GM10847 (cell line): ENCODE data around the gene CALD1.

ENCODE experiments used
- POLR2A ChIP-seq: IDR thresholded peaks from 2 replicates; pipeline ENCODE4 v1.6.1; 2011; ENCODE audit not compliant: insufficient read length; ENCODE audit errors: extremely low read depth

The CALD1 gene

DNA sequence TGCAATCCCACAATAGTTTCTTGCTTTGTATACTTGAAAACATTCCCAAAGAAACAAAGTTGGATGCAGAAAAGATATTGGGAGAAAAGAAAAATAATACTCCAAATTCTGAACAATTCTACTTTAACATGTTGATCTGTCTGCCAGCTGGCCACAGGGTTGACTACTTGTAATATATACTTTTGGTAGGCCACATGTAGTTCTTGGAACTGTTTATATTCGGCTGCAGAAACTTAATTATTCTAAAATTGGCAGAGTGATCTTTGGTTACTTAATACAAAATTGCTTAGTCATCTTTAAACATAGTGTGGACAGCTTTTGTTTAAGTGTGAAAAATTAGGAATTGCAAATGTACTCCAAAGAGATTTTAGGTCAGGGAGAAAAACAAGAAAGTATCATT is 76.0 kb downstream of the CALD1 start:
- TF ChIP-seq POLR2A = no peak

- no peak for TF ChIP-seq POLR2A
Observed at GRCh38 chr7:134856091-134856490, 76.7 kb downstream of the CALD1 start.

DNA sequence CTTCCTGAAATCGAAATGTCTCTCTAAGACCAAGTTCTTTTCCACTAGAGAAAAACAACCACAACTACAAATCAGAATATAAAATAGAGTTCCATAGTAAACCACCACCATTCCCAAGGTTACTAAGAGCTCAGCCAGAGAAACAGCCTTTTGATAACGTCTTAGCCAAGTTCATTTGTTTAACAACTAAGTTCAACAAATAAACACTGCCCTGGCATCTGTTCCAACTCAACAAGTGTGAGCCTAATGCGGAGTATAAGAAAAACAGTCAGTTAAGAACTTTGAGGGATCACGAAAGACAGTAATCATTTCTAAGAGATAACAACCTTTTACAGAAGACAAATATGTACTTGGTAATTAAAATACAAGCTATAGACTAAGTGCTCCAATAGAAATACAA is 77.3 kb downstream of the CALD1 start:
- TF ChIP-seq POLR2A = no peak

DNA sequence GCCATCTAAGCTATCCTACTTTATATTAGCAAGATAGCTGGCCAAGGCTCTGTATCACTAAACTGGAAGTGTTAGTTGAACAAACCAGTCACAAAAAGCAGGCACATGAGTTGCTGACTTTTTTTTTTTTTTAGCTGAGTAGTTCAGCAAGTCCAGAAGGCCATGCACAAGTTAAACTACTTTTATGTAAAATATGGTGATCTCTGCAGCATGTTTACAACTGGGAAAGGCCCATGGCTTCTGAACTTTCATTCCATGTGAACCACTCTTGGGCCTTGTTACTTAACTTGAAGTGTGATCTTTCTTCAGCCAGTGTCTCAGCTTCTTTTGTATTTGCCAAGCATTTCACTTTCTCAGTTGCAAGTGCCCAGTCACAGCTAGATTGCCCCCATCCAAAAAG is 78.5 kb downstream of the CALD1 start:
- TF ChIP-seq POLR2A = no peak

GRCh38 chr7:134859783-134860182 is 80.3 kb downstream of the CALD1 start:
- no peak for TF ChIP-seq POLR2A

DNA sequence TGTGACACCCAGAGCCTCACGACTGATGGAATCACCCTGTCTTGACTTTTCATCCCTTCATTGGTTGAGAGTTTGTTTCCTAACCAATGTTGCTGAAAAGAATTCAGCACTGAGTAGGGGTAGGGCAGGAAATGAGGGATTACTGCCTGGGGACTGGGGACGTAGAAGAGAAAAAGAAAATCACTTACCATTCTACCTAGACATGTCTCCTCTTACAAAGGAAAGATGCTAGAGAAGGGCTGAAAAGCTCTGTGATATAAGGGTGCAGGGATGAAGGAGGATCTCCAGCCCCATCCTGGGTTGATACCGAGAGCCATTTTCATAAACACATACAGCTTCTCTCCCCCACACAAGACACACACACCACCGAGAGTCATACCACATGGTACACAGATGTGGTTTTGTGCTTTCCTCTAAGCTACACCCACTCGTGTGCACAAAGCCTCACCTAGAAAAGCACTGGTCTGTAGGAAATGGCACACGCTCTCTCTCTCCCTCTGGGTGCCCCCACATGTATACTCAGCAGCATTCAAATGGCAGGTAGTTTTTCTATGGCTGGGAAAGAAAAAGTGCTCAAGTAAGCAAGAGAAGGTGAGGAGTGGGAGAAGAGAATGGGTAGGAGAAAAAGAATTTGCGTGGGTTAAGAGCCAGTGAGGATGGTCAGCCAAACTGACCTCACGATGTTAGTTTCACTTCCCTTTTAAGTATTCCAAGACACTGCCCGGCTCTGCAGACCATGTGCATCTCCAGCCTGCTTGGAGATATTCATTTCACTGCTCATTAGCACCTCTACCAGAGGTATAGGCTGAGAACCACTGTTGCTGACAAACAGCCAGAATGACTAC is 85.8 kb downstream of the CALD1 start:
- TF ChIP-seq POLR2A = no peak

- no peak for TF ChIP-seq POLR2A
Observed at GRCh38 chr7:134866617-134867016, 87.2 kb downstream of the CALD1 start.

- TF ChIP-seq POLR2A = no peak
Observed at GRCh38 chr7:134870156-134870555, 90.7 kb downstream of the CALD1 start.

DNA sequence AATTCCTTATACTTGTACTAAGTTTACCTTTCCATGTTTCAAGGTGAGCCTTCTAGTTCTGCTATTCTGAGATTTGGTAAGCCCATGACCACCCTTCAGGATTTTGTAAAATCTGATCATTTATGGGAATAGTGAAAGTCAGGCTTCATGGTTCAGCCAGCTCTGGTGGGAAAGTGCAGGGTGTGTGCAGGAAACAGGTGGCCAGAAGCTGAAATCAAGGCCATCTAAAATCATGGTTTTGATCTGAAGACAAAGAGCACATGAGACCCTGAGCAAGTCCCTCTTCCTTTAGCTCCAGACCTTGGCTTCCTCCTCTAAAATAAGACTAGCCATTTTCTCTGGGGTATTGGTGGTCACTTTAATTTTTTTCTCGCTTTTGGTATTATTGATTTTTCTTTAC is 91.3 kb downstream of the CALD1 start:
- no peak for TF ChIP-seq POLR2A

GRCh38 chr7:134873253-134873652 is 93.8 kb downstream of the CALD1 start:
- TF ChIP-seq POLR2A = no peak

DNA sequence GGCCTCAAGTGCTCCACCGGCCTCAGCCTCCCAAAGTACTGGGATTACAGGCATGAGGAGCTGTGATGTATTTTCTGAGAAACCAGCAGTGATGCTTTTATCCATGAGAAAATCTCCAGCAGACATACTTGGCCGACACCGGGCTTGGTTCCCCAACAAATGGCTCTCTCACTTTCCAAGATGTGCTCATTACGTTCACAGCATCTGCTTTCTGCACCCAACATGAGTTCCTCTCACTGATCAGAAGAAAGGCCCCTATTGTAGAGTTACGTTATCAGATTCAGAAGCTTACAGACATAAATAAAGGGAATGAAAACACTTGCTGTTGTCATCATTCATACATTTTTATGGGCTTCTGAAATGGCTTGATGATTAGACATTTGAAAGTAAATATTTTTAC is 95.0 kb downstream of the CALD1 start:
- TF ChIP-seq POLR2A = no peak

- TF ChIP-seq POLR2A = no peak
Observed at GRCh38 chr7:134875867-134876266, 96.4 kb downstream of the CALD1 start.

DNA sequence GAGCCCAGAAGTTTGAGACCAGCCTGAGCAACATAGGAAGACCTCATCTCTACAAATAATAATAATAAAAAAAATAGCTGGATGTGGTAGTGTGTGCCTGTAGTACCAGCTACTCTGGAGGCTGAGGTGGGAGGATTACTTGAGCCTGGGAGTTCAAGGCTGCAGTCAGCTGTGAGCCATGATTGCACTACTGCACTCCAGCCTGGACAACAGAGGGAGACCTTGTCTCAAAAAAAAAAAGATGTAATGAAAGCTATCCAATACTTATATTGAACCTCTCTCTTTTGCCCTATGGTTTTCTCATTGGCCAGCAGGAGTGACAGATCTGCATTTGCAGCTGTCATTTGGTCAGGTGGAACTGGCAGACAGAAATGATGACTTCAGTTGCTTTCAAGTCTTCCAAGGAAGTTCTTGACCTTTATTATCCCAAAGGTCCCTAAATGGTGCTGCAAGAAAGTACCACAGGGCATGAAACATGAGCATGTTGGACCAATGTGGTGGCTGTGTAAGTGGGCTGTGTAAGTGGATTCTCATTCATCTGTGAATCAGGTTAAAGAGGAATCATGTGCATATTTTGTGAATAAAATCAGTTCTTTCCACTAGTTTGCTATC is 99.4 kb downstream of the CALD1 start:
- no peak for TF ChIP-seq POLR2A

- no peak for TF ChIP-seq POLR2A
Observed at GRCh38 chr7:134879815-134880475, 100.5 kb downstream of the CALD1 start.

GRCh38 chr7:134882481-134882880 is 103.0 kb downstream of the CALD1 start:
- TF ChIP-seq POLR2A = no peak

DNA sequence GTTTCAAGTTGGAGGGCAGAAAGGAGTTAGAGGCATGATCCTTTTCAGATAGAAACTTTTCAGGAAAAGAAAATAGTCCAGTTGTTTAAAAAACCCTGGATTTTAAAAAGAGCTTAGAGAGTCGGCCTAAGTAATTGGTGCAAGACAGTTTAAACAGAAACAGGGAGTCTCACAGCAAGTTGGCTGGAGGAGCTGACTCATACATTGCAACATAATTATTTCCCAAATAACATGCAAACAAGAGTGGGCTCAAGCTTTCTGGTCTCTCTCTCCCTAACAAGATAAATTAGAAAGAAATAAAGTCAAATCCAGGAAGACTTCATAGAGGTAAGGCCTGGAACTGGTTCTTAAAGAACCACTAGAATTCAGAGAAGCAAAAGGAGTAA is 106.5 kb downstream of the CALD1 start:
- TF ChIP-seq POLR2A = no peak

GRCh38 chr7:134886353-134887057 is 107.1 kb downstream of the CALD1 start:
- no peak for TF ChIP-seq POLR2A
